Transverse colon (tissue), 4 donors: Measurements from ENCODE around the gene ETNK1. TPM values are rescaled to one million over a fixed set of nuclear protein-coding genes. Genes with fewer than 3 reads are reported as not detected.
"Not testable (repeated sequence)": the region's sequence is repeated elsewhere in the genome, so short reads cannot be mapped to it uniquely, and the experiment has no call there.

ENCODE experiments used
- DNase-seq: peaks from one replicate; pipeline ENCODE4 v3.0.0-alpha.2; 2019
- H3K27ac ChIP-seq, 4 donors: fragments of 200-600 bp; sonication (generic); 2 replicates each; pipeline ENCODE4 v1.5.1; 2016 to 2018; ENCODE audit warnings: inconsistent platforms in 4 of 4
- H3K27me3 ChIP-seq: fragments of 200-600 bp; sonication (generic); 2 replicates; pipeline ENCODE4 v1.5.1; 2017; ENCODE audit warnings: inconsistent platforms
- H3K36me3 ChIP-seq, 4 donors: fragments of 200-600 bp; sonication (generic); 2 replicates each; pipeline ENCODE4 v1.5.1; 2017 to 2019; ENCODE audit warnings: inconsistent platforms in 4 of 4
- H3K4me1 ChIP-seq, 4 donors: fragments of 200-600 bp; sonication (generic); 2 replicates each; pipeline ENCODE4 v1.5.1; 2017 to 2020; ENCODE audit warnings: inconsistent platforms in 4 of 4
- H3K4me3 ChIP-seq, 4 donors: fragments of 200-600 bp; sonication (generic); 1 replicate in 1 of 4; 2 replicates in 3 of 4; pipeline versions ENCODE4 v1.5.1 to v1.6.1; 2017 to 2019; ENCODE audit warnings: inconsistent platforms in 4 of 4
- H3K9me3 ChIP-seq, 2 donors: fragments of 200-600 bp; sonication (generic); 2 replicates each; pipeline ENCODE4 v1.5.1; 2017 to 2019; ENCODE audit warnings: inconsistent platforms in 2 of 2
- CTCF ChIP-seq, 5 experiments: fragments of 200-600 bp in 3 of 5; fragments of 450-650 bp in 2 of 5; sonication (generic) in 3 of 5; IDR thresholded peaks; 1 replicate in 2 of 5; 2 replicates in 3 of 5; pipeline ENCODE4 v1.5.1; 2016 to 2017; ENCODE audit warnings: antibody characterized with exemption in 5 of 5, inconsistent platforms in 3 of 5, mild to moderate bottlenecking in 2 of 5, moderate library complexity in 1 of 5
- EP300 ChIP-seq: sonication (generic); formaldehyde crosslinking; IDR thresholded peaks from one replicate; pipeline ENCODE4 v1.6.1; 2017; ENCODE audit warnings: antibody characterized with exemption, low read depth
- POLR2A ChIP-seq: fragments of 450-650 bp; IDR thresholded peaks from one replicate; pipeline ENCODE4 v1.6.1; 2016; ENCODE audit warnings: antibody characterized with exemption, mild to moderate bottlenecking, moderate library complexity
- POLR2AphosphoS5 ChIP-seq, 3 donors: sonication (generic); formaldehyde crosslinking; IDR thresholded peaks; one replicate each; pipeline ENCODE4 v1.6.1; 2016; ENCODE audit warnings: antibody characterized with exemption in 3 of 3
- WGBS, 2 donors: methylation state at CpG; one replicate each; pipeline ENCODE4 v1.1.5; 2018; ENCODE audit warnings: low coverage in 1 of 2; 5-methylcytosine and 5-hydroxymethylcytosine counted together
- in situ Hi-C, 4 donors: fragments of 200-750 bp; cut with MboI; loops; one replicate each; pipeline versions ENCODE4 v1.15.0 to v1.15.1; 2017; ENCODE audit warnings: low sequenced_read_pairs in 3 of 4, low pct_ligation_motif_present in 1 of 4, low pct_unique_long_range_greater_than_20kb in 1 of 4
- intact Hi-C: fragments of 100-400 bp; cut with DNase I; formaldehyde crosslinking; loops from one replicate; pipeline ENCODE4 v1.15.1; 2023; ENCODE audit warnings: low total_unique reads
- total RNA-seq, 4 donors: library from RNA; depleted of rRNA; stranded (reverse); fragments of >200 nt; gene quantifications; one replicate each; pipeline ENCODE4 v1.1.0, GENCODE V29; 2016

ETNK1 gene
- total RNA-seq, 4 donors from 2014 or later = 48.6 to 129 (median 102) TPM

DNA sequence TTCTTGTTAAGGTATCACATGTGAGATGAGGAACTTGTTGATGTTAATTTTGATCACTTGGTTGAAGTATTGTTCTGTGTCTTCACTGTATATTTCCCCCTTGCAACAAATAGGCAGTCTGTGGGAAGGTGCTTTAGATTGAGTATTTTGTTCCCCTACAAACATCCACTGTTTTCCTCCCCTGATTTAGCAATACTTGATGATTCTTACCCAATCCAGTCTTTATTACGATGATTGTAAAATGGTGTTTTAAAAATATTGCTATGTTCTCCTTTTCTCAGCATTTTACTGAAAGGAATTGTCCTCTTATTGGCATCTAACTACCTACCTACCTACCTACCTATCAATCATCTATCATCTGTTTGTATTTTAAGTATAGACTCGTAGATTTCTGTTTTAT is 66.3 kb downstream of the ETNK1 start:
- 86 to 90% methylated on average over 2 of the region's 2 CpGs for WGBS, 2 donors
- DNase-seq = no peak

DNA sequence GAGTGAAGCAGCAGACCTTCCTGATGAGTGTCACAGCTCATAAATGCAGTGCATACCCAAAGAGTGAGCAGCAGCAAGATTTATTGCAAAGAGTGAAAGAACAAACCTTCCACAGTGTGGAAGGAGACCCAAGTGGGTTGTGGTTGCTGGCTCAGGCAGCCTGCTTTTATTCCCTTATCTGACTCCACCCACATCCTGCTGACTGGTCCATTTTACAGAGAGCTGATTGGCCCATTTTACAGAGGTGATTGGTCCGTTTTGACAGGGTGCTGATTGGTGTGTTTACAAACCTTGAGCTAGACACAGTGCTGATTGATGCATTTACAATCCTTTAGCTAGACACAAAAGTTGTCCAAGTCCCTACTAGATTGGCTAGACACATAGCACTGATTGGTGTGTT is 67.5 kb downstream of the ETNK1 start:
- H3K9me3 ChIP-seq, H3K36me3 ChIP-seq, DNase-seq, H3K4me1 ChIP-seq, H3K27me3 ChIP-seq, in situ Hi-C loops, H3K4me3 ChIP-seq, intact Hi-C loops, H3K27ac ChIP-seq: not testable (repeated sequence)
- WGBS, 2 donors = 85% methylated on average over 1 of the region's 1 CpG; no CpG with 5 or more reads in 1 of the 2 donors

More for the DNA sequence above, 66.3 kb downstream of the ETNK1 start:
- Histone ChIP-seq H3K4me1 (no peaks in the 10 kb centered on the region), H3K9me3 (no peaks in the 10 kb centered on the region), H3K27ac (no peak overlapping the region), H3K27me3 (no peaks in the 10 kb centered on the region), H3K4me3 (no peak overlapping the region), H3K36me3 (no peaks in the 10 kb centered on the region)
- in situ Hi-C loops (no loop called here), intact Hi-C loops (no loop called here)
- TF ChIP-seq EP300 = no peak
- TF ChIP-seq POLR2A = no peak
- TF ChIP-seq CTCF (IDR thresholded peaks at IDR 0.05) = no peak
- TF ChIP-seq POLR2AphosphoS5 (IDR thresholded peaks at IDR 0.05) = no peak

GRCh38 chr12:22692964-22693555 is 68.1 kb downstream of the ETNK1 start:
- Histone ChIP-seq H3K9me3 (no peaks in the 10 kb centered on the region), H3K4me3 (no peak overlapping the region), H3K36me3 (no peaks in the 10 kb centered on the region), H3K27ac (no peak overlapping the region), H3K27me3 (no peaks in the 10 kb centered on the region), H3K4me1 (no peaks in the 10 kb centered on the region)
- no peak for TF ChIP-seq EP300
- TF ChIP-seq POLR2AphosphoS5 (IDR thresholded peaks at IDR 0.05) = no peak
- no peak for TF ChIP-seq POLR2A
- TF ChIP-seq CTCF (IDR thresholded peaks at IDR 0.05) = no peak
- in situ Hi-C loops (no loop called here), intact Hi-C loops (no loop called here)
- WGBS, 2 donors = 90 to 96% methylated on average over 4 to 24 of the region's 38 CpGs
- DNase-seq = no peak

DNA sequence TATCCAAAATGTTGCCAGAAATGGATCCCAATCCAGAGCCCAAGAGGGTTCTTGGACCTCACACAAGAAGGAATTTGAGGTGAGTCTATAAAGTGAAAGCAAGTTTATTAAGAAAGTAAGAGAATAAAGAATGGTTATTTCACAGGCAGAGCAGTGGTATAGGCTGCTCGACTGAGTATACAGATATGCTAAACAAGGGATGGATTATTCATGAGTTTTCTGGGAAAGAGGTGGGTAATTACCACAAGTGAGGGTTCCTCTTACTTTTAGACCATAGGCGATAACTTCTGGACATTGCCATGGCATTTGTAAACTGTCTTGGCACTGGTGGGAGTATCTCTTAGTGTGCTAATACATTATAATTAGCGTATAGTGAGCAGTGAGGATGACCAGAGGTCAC is 73.6 kb downstream of the ETNK1 start:
- H3K27ac ChIP-seq = no peak overlapping the region
- 85% methylated on average over 3 of the region's 3 CpGs; no CpG with 5 or more reads in 1 of the 2 donors for WGBS, 2 donors
- intact Hi-C loops = no loop called here
- H3K27me3 ChIP-seq = no peaks in the 10 kb centered on the region
- in situ Hi-C loops = no loop called here
- DNase-seq = no peak
- H3K4me3 ChIP-seq = no peak overlapping the region
- no peaks in the 10 kb centered on the region for H3K9me3 ChIP-seq
- H3K36me3 ChIP-seq = no peaks in the 10 kb centered on the region
- no peaks in the 10 kb centered on the region for H3K4me1 ChIP-seq
- TF ChIP-seq CTCF (IDR thresholded peaks at IDR 0.05) = no peak
- no peak for TF ChIP-seq POLR2A

DNA sequence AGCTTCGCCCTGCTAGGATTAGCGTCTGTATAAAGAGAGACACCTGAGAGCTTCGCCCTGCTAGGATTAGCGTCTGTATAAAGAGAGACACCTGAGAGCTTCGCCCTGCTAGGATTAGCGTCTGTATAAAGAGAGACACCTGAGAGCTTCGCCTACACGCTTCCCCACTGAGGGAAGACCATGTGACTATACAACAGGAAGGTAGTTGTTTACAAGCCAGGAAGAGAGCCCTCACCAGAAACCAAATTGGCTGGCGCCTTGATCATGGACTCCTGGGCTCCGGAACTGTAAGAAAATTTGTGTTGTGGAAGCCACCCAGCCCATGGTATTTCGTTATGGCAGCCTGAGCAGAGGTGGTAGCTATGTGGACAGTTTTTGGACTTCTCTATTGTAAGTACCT is 74.7 kb downstream of the ETNK1 start:
- in situ Hi-C loops, H3K27me3 ChIP-seq, H3K4me3 ChIP-seq, H3K27ac ChIP-seq, H3K9me3 ChIP-seq, H3K36me3 ChIP-seq, DNase-seq, H3K4me1 ChIP-seq, intact Hi-C loops: not testable (repeated sequence)
- 89% methylated on average over 11 of the region's 11 CpGs; no CpG with 5 or more reads in 1 of the 2 donors for WGBS, 2 donors
